GM23338 (cell line): ENCODE measurements around the gene ZDHHC20.

Experiments used
- CTCF ChIP-seq, 2 experiments: fragments of 200-600 bp in 1 of 2; sonication (generic) in 1 of 2; conservative IDR thresholded peaks; 2 replicates each; pipeline versions ENCODE4 v1.5.1 to v1.6.1; 2016 to 2017; ENCODE audit warnings: antibody characterized with exemption in 2 of 2, low read depth in 2 of 2, mild to moderate bottlenecking in 2 of 2, moderate library complexity in 1 of 2
- JUNB ChIP-seq: IDR thresholded peaks from one replicate; pipeline ENCODE4 v1.6.1; 2016; ENCODE audit warnings: antibody characterized with exemption; ENCODE audit not compliant: unreplicated experiment
- POLR2AphosphoS5 ChIP-seq: IDR thresholded peaks from 2 replicates; pipeline ENCODE4 v1.6.1; 2016; ENCODE audit warnings: antibody characterized with exemption, low read depth
- REST ChIP-seq: IDR thresholded peaks from one replicate; pipeline ENCODE4 v1.6.1; 2018; ENCODE audit warnings: antibody characterized with exemption; ENCODE audit not compliant: unreplicated experiment
- ZNF462 ChIP-seq: fragments of 250-450 bp; sonication (Bioruptor Pico); IDR thresholded peaks from 2 replicates; pipeline ENCODE4 v1.5.0; 2020; ENCODE audit warnings: mild to moderate bottlenecking, moderate library complexity

GRCh38 chr13:21446656-21447055, 12.4 kb downstream of the ZDHHC20 start:
- TF ChIP-seq CTCF (conservative IDR thresholded peaks at IDR 0.05; ENCODE audit: low read depth in 2 of 2) (no peak), POLR2AphosphoS5 (no peak), REST (no peak), ZNF462 (CRISPR knock-in tag) (no peak), JUNB (no peak)
